SK-N-MC (cell line): ENCODE data around the gene ABHD18.
"Not testable (repeated sequence)": the region's sequence is repeated elsewhere in the genome, so short reads cannot be mapped to it uniquely, and the experiment has no call there.

Experiments used
- DNase-seq: peaks from one replicate; pipeline ENCODE4 v3.0.0-alpha.2; 2011; ENCODE audit warnings: low read depth, low spot score
- H3K27ac ChIP-seq: fragments of 200-600 bp; sonication (generic); 2 replicates; pipeline ENCODE4 v1.5.1; 2016; ENCODE audit warnings: mixed run types
- H3K36me3 ChIP-seq: fragments of 200-600 bp; sonication (generic); 2 replicates; pipeline ENCODE4 v1.6.1; 2017; ENCODE audit warnings: antibody characterized with exemption, low read length, mixed read lengths; ENCODE audit not compliant: insufficient read depth
- H3K4me3 ChIP-seq: fragments of 200-600 bp; sonication (generic); 2 replicates; pipeline ENCODE4 v1.5.1; 2016
- H3K9ac ChIP-seq: fragments of 200-600 bp; sonication (generic); 2 replicates; pipeline ENCODE4 v1.8.0; 2017; ENCODE audit warnings: mixed run types, mixed read lengths; ENCODE audit not compliant: insufficient read length
- H3K9me3 ChIP-seq: fragments of 200-600 bp; sonication (generic); 2 replicates; pipeline ENCODE4 v1.6.1; 2017; ENCODE audit warnings: low read depth, mild to moderate bottlenecking, antibody characterized with exemption, low read length, moderate library complexity, mixed read lengths
- EZH2 ChIP-seq: fragments of 200-600 bp; sonication (generic); IDR thresholded peaks from one replicate; pipeline ENCODE4 v1.6.1; 2017; ENCODE audit warnings: antibody characterized with exemption
- FOXP2 ChIP-seq: optimal IDR thresholded peaks from 2 replicates; pipeline ENCODE3; 2011; ENCODE audit warnings: mild to moderate bottlenecking, moderate library complexity; ENCODE audit not compliant: insufficient read depth; ENCODE audit errors: extremely low read length, control extremely low read depth
- POLR2AphosphoS5 ChIP-seq: IDR thresholded peaks from 2 replicates; pipeline ENCODE4 v1.6.1; 2012; ENCODE audit warnings: mild to moderate bottlenecking, low read depth, low read length, borderline replicate concordance

Gene ABHD18

GRCh38 chr4:127975121-127975770, 10.0 kb downstream of the ABHD18 start:
- H3K36me3 ChIP-seq: no peaks in the 10 kb centered on the region
- no peak overlapping the region for H3K9ac ChIP-seq
- TF ChIP-seq POLR2AphosphoS5 (no peak), EZH2 (no peak), FOXP2 (no peak)
- no peak for DNase-seq
- no peak overlapping the region for H3K27ac ChIP-seq
- H3K9me3 ChIP-seq: no peaks in the 10 kb centered on the region
- H3K4me3 ChIP-seq: no peak overlapping the region

- no peak overlapping the region for H3K9ac ChIP-seq
- no peak for TF ChIP-seq EZH2
- no peak for TF ChIP-seq POLR2AphosphoS5
- no peak for TF ChIP-seq FOXP2
- no peak overlapping the region for H3K4me3 ChIP-seq
- no peak for DNase-seq
- no peaks in the 10 kb centered on the region for H3K36me3 ChIP-seq
- no peaks in the 10 kb centered on the region for H3K9me3 ChIP-seq
- no peak overlapping the region for H3K27ac ChIP-seq
These were observed 13.7 kb downstream of the ABHD18 start for GRCh38 chr4:127978930-127979329.

GRCh38 chr4:127982445-127982844, 17.2 kb downstream of the ABHD18 start:
- Histone ChIP-seq H3K27ac (no peak overlapping the region), H3K9ac (no peak overlapping the region), H3K9me3 (no peaks in the 10 kb centered on the region), H3K36me3 (no peaks in the 10 kb centered on the region), H3K4me3 (no peak overlapping the region)
- no peak for DNase-seq
- TF ChIP-seq FOXP2: no peak
- TF ChIP-seq EZH2: no peak
- TF ChIP-seq POLR2AphosphoS5: no peak

GRCh38 chr4:127985989-127986388, 20.8 kb downstream of the ABHD18 start:
- TF ChIP-seq FOXP2: no peak
- no peak for TF ChIP-seq POLR2AphosphoS5
- no peak for TF ChIP-seq EZH2
- Histone ChIP-seq H3K9ac (no peak overlapping the region), H3K9me3 (no peaks in the 10 kb centered on the region), H3K27ac (no peak overlapping the region), H3K4me3 (no peak overlapping the region), H3K36me3 (no peaks in the 10 kb centered on the region)
- DNase-seq: no peak

- Histone ChIP-seq H3K9me3 (no peaks in the 10 kb centered on the region), H3K9ac (no peak overlapping the region), H3K36me3 (no peaks in the 10 kb centered on the region), H3K4me3 (no peak overlapping the region), H3K27ac (no peak overlapping the region)
- DNase-seq: no peak
- TF ChIP-seq POLR2AphosphoS5 (no peak), FOXP2 (no peak), EZH2 (no peak)
These were observed 23.4 kb downstream of the ABHD18 start for GRCh38 chr4:127988638-127989037.

GRCh38 chr4:127993151-127993550, 27.9 kb downstream of the ABHD18 start:
- H3K9ac ChIP-seq: no peak overlapping the region
- H3K36me3 ChIP-seq: no peaks in the 10 kb centered on the region
- H3K27ac ChIP-seq: peak overlapping the region; percentile 64; the same call in 1 of the 2 replicates
- no peaks in the 10 kb centered on the region for H3K9me3 ChIP-seq
- no peak for TF ChIP-seq FOXP2
- no peak for TF ChIP-seq EZH2
- no peak for TF ChIP-seq POLR2AphosphoS5
- DNase-seq: no peak
- peak overlapping the region; percentile 31; the same call in 1 of the 2 replicates for H3K4me3 ChIP-seq

- peak; percentile 68 for DNase-seq
- no peaks in the 10 kb centered on the region for H3K36me3 ChIP-seq
- H3K4me3 ChIP-seq: no peak overlapping the region
- H3K27ac ChIP-seq: no peak overlapping the region
- TF ChIP-seq POLR2AphosphoS5 (no peak), FOXP2 (no peak), EZH2 (no peak)
- no peaks in the 10 kb centered on the region for H3K9me3 ChIP-seq
- H3K9ac ChIP-seq: no peak overlapping the region
These were observed 30.6 kb downstream of the ABHD18 start for GRCh38 chr4:127995776-127996175.

GRCh38 chr4:127996521-127996920, 31.3 kb downstream of the ABHD18 start:
- H3K36me3 ChIP-seq, H3K4me3 ChIP-seq, H3K27ac ChIP-seq, H3K9ac ChIP-seq, DNase-seq, H3K9me3 ChIP-seq: not testable (repeated sequence)

- H3K27ac ChIP-seq: no peak overlapping the region
- no peak overlapping the region for H3K4me3 ChIP-seq
- no peak overlapping the region for H3K9ac ChIP-seq
- H3K36me3 ChIP-seq: no peaks in the 10 kb centered on the region
- DNase-seq: no peak
- TF ChIP-seq POLR2AphosphoS5: no peak
- no peak for TF ChIP-seq FOXP2
- no peak for TF ChIP-seq EZH2
- H3K9me3 ChIP-seq: no peaks in the 10 kb centered on the region
These were observed 32.6 kb downstream of the ABHD18 start for GRCh38 chr4:127997534-127998388.
